ENCODE data around the gene OR51A2.
"Not testable (repeated sequence)": the region's sequence is repeated elsewhere in the genome, so short reads cannot be mapped to it uniquely, and the experiment has no call there.

OR51A2 gene, protein sequence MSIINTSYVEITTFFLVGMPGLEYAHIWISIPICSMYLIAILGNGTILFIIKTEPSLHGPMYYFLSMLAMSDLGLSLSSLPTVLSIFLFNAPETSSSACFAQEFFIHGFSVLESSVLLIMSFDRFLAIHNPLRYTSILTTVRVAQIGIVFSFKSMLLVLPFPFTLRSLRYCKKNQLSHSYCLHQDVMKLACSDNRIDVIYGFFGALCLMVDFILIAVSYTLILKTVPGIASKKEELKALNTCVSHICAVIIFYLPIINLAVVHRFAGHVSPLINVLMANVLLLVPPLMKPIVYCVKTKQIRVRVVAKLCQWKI

DNA sequence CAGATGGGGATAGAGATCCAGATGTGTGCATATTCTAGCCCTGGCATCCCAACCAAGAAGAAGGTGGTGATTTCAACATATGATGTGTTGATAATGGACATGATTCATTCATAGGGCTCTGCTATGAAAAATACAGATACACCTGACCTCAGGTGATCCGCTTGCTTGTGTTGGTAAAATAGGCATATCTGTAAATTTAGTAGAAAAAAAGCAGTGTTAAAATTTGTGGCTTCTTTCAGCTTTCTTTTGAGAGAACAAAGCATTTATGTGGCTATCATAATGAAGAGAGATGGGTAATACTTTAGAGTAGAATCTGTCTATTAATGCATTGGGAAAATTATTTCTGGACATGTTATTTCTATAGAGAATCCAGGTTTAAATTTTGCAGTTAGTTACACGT is at the start of gene OR51A2:
TSS of gene OR51A2 (minus strand) at position 101 of the 400 bp plus-strand sequence. CDS start at position 101, 0 bp downstream.
- not testable (repeated sequence) for DNase-seq (ENCODE audit: low read depth)

DNA sequence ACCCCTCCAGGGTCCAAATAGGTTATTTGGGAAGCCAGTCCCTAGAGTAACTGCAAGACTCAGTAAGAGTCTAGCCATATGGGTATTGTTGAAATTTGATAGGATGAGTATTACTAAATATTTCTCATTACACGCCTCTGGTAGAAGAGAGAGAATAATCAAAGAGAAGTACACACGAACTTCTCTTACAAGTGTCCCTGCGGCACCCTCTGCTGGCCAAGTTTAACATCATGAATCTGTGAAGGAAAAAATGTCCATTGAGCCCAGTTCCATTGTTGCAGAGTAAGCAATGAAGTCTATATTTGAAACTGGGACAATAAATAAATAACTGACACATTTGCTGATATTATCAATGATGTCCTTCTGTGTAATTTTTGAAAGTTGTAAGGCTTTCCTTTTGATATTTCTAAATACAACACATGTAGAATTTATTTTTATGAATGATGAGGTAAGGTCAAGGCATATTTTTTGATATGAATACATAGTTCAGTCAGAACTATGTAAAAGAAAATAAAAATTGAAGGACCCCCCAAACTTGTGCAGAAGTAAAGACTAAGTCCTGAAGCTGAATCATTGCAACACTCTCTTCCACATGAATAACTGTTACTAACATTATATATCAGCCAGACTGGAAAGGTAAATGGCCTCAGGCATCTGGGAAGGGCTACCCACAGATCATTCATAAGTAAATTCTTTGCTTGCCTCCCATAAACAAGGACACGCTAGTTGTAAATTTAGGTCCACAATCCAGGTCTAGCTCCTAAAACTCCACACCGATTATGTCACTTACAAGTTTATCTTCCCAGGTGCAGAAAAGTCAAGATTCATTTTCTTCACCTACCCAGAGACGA is 49.1 kb upstream of the OR51A2 start:
- DNase-seq (ENCODE audit: low read depth), result no peak

DNA sequence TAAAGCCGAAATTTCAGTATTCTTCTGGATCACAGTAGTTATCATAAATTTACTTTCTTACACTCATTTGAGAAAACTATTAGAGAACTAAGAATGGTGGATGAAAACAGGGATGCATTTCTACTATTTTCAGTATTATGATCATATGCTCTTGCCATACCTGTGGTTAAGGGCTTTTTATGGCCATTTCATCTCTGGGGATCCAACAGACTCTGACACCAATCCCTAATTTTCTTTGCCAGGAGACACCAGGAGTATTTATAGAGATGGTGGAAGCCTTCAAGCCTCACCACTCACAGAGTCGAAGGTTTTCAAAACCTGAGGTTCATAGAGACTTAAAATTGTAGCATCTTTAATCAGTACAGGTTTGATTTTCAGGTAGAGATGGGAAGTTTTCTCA is 39.0 kb upstream of the OR51A2 start, which contains the start of gene OR51L1:
TSS of gene OR51L1 (plus strand) at position 301 of the 400 bp plus-strand sequence. CDS start 4,132 bp downstream, outside the sequence.
- no peak for DNase-seq (ENCODE audit: low read depth)

DNA sequence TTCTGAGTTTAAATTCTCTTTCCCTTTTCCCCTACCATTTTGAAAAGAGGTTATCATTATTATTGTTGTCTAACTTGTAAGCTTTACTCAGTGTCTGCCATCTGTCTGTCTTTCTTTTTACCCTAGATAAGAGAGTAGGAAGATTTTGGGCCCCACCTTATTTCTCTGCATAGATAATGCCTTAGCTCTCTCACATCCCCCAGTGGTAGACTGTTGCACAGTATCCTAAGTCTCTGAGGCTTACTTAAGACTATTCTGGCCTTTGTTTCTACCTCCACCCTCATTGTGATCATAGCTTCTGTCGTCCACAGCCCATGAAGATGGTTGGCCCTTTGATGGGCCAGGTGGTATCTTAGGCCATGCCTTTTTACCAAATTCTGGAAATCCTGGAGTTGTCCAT is 35.5 kb upstream of the OR51A2 start:
- DNase-seq (ENCODE audit: low read depth), result no peak

DNA sequence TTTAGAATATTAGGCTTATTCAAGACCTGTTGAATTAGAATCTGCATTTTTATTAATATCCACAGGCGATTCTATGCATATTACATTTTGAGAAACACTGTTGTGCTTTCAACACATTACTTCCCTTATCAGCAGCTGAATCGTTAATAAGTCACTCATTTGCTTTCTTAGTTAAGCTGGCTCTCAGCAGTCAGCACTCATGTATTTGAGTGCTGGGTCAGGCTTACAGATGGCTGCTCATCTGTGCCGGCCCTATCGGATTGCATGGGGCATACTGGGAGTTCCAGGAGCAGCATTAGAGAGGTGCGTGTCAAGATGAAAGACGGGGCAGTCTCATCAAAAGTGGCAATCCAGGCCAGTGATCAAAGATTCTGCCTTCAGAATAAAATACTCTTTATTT is 28.3 kb upstream of the OR51A2 start:
- DNase-seq (ENCODE audit: low read depth), result no peak

DNA sequence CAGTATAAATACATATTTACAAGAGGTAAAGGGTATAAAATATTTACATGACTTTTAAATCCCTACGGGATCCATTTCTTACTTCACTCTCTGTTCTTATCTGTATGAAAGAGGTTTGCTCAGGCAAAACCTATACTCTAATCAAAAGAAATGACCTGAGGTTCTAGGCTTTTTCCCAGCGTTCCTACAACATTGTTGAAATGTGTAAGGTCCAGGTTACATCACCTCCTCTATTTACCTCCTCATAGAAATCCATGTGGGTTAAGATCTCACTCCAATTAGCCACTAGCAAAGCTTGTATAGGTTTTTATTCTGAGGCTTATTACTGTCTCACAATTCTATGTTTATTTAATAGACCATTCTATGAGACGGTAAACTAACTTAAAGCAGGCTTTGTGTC is 27.2 kb upstream of the OR51A2 start:
- DNase-seq (ENCODE audit: low read depth), result no peak

DNA sequence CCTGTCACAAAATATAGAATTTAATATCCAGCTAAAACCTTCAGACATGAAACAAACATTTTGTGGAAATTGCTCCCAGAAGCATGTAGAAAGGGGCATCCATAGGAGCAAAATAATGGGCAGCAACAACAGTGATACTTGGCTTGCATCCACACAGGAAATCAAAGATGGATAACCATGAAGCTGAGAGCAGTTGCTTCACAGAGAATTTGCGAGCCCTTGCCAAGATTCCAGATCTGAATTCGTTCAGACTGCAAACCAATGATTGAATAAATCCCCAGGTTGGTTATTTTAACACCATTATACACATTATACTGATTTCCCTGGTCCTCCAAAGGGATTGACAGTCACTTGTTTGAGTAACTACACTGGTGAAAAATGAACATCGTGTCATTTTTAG is 23.5 kb upstream of the OR51A2 start:
- no peak for DNase-seq (ENCODE audit: low read depth)

DNA sequence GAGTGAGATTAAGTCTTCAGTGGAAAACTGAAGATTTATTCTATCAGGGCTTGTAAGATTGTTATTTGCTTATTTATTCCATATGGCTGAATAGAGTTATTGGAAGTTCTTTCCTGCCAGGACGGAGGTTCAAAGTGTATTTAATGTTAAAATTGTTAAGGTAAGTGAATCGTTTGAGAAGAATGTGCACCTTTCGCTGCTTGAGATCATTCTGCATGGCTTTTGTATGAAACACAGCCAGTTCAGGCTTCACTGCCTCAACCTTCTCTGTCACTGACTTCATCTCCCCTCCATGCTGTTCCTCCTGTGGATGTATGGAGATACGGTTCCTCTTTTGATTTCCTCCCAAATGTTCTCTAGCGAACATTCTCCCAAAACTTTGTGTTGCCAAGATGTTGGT is 19.9 kb upstream of the OR51A2 start:
- DNase-seq (ENCODE audit: low read depth), result no peak

DNA sequence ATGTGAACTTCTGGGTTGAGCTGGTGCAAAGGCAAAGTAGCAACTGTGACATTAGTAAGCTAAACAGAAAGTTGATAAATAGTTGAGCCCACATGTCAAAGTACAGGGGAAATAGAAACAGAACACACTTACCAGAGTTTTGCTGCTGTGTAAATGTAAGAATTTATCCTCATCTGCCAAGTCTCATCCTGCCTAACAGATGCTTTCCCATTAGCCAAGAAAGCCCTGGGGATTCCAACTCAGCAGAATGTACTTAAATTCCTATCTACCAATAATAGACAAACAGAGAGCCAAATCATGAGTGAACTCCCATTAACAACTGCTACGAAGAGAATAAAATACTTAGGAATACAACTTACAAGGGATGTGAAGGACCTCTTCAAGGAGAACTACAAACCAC is 7.3 kb upstream of the OR51A2 start:
- no peak for DNase-seq (ENCODE audit: low read depth)

DNA sequence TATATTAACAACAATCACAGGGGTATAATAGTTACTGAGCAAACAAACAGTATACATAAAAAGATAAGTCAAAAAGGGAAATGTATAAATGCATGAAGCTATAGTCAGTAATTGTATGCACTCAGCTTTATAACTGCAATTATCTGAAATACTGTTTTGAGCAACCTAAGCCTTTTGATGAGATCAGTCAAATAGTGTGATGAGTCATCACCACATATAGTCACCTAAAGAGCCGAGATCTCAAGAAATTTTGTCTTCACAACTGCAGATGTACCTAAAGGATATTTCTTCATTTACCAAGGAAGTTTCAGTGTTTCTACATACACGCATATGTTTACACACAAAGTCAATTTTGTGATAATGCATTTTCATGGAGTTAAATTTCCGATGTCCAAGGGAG is 5.4 kb upstream of the OR51A2 start:
- no peak for DNase-seq (ENCODE audit: low read depth)

DNA sequence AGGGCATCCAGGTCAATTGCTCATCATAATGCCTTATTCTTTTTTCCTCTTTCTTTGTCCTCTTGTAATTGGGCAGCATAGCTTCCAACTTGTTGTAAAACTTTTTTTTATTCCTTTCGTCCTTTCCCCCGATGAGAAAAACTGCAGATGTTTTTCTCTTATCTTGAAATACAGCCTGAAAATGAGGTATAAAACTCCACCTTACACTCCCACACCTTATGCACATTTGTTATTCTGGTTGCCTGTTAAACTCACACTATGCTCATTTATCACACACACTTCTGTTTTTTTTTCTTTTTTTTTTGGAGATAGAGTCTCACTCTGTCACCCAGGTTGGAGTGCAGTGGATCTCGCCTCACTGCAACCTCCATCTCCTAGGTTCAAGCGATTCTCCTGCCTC is 1.9 kb upstream of the OR51A2 start:
- DNase-seq (ENCODE audit: low read depth), result no peak

DNA sequence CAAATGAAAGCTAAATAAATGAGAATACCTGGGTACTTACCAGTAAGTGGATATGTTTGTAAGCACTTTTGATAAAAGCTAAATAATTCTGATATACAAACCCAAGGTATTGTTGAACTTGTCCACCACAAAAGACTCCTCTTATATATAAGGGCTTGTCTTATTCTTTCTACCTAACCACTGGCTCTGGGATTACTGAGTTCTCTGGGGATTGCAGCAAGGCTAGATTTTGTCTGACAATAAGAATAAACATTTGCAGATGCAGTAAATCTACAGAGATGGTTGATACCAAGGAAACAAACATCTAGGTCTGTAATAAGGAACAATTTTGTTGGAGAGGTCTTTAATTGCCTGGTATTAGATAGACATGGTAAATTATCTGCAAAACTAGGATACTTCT is 8.0 kb downstream of the OR51A2 start, which contains the start of gene OR51A4:
TSS of gene OR51A4 (minus strand) at position 101 of the 400 bp plus-strand sequence. CDS start 505 bp downstream, outside the sequence.
- DNase-seq (ENCODE audit: low read depth), result no peak

DNA sequence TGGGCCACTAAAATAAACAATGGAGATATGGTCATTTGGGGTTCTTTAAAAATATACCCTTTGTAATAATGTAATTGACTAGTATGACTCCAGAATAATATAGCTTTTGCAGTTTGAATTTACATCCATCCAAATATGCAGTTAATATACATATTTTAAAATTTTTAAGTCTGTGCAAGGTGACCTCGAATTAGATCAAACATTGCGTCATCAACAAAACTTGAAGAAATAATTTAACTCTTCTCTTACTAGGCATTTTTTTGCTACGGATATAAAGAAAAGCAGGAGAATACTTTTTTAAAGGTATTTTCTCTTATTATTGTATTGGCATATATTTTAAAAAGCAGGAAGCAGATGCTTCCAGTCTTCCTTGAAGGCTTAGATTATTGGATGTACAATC is 18.8 kb downstream of the OR51A2 start:
- no peak for DNase-seq (ENCODE audit: low read depth)

DNA sequence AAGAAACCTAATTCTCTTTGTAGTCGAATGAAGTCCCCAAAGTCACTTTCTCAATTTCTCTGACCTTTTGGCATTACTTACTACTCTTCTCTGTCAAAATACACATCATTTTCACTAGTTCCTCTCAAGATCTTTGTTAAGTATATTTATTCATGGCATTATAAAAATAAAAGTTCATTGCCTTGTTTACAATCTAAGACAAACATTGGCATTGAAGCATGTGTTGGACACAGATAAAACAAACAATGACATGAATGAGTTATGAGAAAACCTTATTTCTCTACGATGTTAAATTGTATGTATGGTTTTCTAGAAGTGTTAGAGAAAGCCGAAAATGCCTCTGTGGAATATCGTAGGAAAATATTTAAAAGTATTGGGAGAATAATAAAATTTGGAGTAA is 22.8 kb downstream of the OR51A2 start:
- DNase-seq (ENCODE audit: low read depth), result no peak

DNA sequence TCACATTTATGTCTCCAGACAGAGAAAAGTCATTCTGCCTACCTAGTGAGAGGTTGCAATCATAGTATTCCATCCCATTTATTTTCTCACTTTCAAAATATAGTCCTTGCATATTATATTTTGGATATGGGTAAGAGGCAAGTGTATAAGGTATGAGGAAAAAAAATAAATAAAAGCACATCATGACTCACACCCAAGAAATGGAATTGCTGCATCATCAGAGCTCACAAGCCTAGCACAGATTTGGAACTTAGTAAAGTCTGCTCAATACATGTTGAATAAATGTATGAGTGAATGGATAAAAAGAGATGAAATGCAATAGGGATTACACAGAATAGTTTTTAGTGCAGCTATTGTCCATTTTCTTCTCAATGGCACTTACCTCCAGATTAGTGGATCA is 28.9 kb downstream of the OR51A2 start:
- no peak for DNase-seq (ENCODE audit: low read depth)

DNA sequence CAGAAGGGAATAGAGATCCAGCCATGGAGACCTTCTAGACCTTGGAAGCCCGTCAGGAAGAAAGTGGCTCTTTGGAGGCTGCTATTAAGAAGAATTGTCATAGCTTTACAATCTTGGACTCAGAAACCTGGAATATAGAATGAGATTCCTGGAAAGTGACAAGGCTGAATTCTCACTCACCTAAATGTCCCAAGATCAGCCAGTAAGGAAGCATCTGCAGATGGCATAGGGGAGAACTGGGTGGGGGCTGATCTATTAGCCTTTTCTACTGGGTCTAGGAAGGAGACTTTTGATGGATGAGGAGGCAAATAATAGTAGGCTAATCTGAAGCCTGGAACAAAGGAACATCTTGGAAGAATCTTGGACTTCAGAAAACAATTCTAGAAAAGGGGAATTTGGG is 31.3 kb downstream of the OR51A2 start, which contains the start of gene OR51G1:
TSS of gene OR51G1 (minus strand) at position 101 of the 400 bp plus-strand sequence. CDS start at position 101, 0 bp downstream.
- DNase-seq (ENCODE audit: low read depth), result no peak

DNA sequence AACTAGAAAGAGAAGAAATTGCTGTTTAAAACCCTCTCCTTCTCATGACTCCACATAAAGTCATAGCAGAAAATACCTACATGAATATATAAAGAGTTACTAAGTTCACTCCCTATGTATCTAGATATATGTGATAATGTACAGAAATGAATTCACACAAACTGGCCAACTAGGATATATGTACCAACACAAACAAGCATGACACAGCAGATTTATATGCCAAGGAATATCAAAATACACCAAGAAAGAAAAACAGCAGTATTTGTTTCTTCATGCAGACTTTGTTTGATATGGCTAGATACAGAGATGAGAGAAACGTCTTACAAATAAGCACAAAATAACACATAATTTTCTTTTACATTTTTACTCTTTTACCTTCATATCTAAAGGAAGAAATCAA is 33.2 kb downstream of the OR51A2 start:
- DNase-seq (ENCODE audit: low read depth), result no peak

DNA sequence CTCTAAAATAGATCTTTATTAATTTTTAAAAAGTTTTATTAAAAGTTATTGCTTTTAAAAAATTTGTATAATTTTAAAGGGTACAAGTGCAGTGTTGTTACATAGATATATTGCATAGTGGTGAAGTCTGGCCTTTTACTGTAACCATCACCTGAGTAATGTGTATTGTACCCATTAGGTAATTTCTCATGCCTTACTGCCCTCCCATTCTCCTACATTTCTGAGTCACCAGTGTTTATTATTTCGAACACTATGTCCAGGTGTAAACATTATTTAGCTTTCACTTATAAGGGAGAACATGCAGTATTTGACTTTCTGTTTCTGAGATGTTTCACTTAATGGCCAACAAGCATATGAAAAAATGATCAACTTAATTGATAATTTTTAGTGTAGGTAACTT is 33.7 kb downstream of the OR51A2 start:
- no peak for DNase-seq (ENCODE audit: low read depth)

DNA sequence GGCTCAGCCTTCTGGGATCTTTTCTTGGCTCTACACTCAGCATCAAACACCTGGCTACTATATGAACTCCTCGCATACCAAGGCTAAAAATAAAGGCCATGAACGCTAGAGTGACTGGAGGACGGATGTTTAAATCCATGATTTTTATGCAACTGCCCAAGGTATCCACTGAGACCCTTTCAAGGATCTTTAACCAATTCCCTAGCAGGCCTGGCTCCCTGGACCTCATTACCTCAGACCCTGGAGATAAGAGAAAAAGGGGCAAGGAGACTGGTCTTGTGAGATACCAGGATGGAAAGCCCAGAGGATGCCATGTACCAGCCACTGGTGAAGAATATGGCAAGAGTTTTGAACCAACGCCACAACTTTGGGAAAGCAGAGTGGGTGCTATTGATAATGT is 36.3 kb downstream of the OR51A2 start, which contains the start of gene OR51G2:
TSS of gene OR51G2 (minus strand) at position 101 of the 400 bp plus-strand sequence. CDS start 3,687 bp downstream, outside the sequence.
- no peak for DNase-seq (ENCODE audit: low read depth)

DNA sequence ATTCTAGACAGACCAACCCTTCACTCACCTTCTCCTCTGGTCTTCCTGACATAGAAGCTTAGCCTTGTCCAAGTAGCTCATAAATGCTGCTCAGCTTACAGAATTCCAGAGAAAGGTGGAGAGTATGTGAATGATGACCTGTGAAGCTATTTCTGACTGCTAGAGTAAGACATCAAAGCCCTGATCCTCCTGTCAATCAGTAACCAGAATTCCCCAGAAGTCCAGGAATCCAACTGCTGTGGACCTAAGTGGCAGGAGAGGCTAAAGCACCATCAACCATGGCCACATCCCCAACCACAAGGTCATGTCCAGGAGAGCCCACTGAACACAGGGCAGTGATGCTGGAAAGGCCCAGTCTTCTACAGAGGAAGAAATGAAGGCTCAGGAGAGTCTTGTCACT is 38.9 kb downstream of the OR51A2 start:
- DNase-seq (ENCODE audit: low read depth), result no peak
